Measurements from ENCODE around the gene PTPRM.

Gene PTPRM

DNA sequence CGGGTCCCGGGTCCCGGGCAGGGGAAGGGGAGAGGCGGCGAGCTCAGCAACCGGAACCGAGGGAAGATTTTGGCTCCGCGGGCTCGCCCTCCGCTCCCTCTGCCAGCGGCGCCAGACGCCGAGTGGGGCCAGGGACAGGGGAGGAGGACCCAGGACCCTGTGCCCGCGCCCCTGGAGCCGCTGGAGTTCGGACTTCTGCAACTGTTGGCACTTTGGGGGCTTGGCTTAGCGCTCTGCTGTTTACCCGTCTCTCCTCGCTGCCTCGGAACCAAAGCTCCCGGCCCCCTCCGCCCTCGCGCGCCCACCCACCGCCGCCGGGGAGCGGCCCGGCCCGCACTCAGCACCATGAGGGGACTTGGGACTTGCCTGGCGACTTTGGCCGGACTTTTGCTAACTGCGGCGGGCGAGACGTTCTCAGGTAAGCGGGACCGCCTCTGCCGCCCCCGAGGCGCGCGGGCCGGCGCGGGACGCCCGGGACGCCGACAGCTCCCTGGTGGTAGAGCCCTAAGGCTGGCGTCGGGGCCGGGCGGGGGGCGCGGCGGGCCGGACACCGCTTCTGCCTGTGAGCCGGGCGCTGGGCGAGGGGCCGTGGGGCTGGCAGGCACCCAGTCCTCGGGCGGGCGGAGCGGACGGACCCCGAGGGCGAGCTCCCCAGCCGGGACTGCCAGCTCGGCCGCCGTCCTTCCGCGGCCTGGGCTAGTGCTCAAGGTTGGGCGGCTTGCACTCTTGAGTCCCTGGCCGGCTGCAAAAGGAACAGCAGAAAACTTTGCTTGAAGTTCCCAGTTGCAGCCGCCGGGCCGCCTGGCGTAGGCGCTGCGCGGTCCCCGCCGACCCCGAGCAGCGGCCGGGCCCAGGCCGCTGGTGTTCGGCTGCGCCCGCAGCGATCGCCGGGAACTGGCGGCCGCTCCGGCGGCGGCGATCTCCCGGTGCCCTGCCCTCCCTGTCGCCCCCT, 634 bp downstream of the PTPRM start:
- TF ChIP-seq MAX (IDR thresholded peaks at IDR 0.05; ENCODE audit: low read depth, low read length), result no peak
- TF ChIP-seq, protein P1, sequence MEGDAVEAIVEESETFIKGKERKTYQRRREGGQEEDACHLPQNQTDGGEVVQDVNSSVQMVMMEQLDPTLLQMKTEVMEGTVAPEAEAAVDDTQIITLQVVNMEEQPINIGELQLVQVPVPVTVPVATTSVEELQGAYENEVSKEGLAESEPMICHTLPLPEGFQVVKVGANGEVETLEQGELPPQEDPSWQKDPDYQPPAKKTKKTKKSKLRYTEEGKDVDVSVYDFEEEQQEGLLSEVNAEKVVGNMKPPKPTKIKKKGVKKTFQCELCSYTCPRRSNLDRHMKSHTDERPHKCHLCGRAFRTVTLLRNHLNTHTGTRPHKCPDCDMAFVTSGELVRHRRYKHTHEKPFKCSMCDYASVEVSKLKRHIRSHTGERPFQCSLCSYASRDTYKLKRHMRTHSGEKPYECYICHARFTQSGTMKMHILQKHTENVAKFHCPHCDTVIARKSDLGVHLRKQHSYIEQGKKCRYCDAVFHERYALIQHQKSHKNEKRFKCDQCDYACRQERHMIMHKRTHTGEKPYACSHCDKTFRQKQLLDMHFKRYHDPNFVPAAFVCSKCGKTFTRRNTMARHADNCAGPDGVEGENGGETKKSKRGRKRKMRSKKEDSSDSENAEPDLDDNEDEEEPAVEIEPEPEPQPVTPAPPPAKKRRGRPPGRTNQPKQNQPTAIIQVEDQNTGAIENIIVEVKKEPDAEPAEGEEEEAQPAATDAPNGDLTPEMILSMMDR (IDR thresholded peaks at IDR 0.05; ENCODE audit: low read depth, low read length), result no peak
- TF ChIP-seq MYC (IDR thresholded peaks at IDR 0.05; ENCODE audit: low read depth, low read length), result no peak
- TF ChIP-seq POLR2A (IDR thresholded peaks at IDR 0.05; ENCODE audit: extremely low read depth, insufficient read length), result no peak
- H3K4me3 ChIP-seq (ENCODE audit: low read depth, low read length), result no peak overlapping the region
- no peak for DNase-seq (ENCODE audit: low read depth)

DNA sequence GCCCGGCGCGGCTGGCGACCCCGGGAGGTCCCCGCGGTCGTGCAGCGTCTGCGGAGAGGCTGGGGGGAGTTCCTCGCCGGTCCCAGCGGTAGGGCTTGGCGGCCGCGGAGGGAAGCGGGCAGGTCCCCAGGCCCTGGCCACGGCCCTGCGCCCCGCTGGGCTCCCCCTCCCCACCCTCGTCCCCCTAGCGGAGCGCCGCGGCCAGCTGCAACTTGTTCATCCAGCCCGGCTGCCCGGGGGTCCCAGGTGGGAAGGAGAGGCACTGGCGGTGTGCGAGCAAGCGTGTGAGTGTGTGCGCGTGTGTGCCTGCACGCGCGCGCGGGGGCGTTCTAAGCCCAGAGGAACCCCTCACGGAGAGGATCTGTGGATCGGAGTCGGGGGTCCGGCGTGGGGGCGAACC, 1.3 kb downstream of the PTPRM start:
- no peak for DNase-seq (ENCODE audit: low read depth)
- H3K4me3 ChIP-seq (ENCODE audit: low read depth, low read length), result no peak overlapping the region
- TF ChIP-seq MAX (IDR thresholded peaks at IDR 0.05; ENCODE audit: low read depth, low read length) (no peak), MYC (IDR thresholded peaks at IDR 0.05; ENCODE audit: low read depth, low read length) (no peak), POLR2A (IDR thresholded peaks at IDR 0.05; ENCODE audit: extremely low read depth, insufficient read length) (no peak)
- TF ChIP-seq, protein P1 (IDR thresholded peaks at IDR 0.05; ENCODE audit: low read depth, low read length), result no peak

DNA sequence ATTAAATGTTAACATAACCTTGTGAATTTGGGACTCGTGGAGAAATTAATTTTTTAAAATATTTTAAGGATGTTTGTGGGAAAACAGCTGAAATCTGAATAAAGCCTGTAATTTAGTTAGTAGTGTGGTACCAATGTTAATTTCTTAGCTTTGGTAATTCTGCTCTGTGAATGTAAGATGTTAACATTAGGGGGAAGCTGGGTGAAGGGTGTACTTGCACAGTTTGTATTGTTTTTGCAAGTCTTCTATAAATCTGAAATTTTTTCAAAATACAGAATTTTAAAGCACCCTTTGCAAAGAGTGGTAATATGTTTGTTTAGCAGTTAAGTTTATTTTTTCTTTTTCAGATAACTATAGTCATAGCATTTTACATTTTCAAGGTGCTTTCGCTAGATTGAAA, 4.5 kb downstream of the PTPRM start:
- DNase-seq (ENCODE audit: low read depth), result no peak
- no peak overlapping the region for H3K4me3 ChIP-seq (ENCODE audit: low read depth, low read length)
- TF ChIP-seq POLR2A (IDR thresholded peaks at IDR 0.05; ENCODE audit: extremely low read depth, insufficient read length) (no peak), MYC (IDR thresholded peaks at IDR 0.05; ENCODE audit: low read depth, low read length) (no peak), MAX (IDR thresholded peaks at IDR 0.05; ENCODE audit: low read depth, low read length) (no peak)
- TF ChIP-seq, protein P1 (IDR thresholded peaks at IDR 0.05; ENCODE audit: low read depth, low read length), result no peak

DNA sequence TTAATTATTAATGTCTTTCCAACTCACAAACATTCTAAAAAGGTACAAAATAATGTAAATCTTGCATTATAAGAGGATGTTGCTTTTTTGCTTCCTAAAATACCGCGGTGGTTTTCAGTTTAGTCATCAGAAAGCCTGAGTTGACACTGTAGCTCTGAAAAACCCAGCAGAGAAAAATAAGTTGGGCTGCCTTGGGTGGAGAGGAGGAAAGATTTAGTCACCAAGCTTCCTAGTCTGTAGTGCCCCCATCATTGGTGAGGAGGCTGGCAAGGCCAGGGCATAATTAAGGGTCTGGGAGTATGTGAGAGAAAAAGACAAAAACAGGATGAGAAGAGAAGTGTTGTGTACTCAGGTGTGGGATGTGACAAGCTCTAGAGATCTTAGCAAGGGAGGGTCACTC, 5.7 kb downstream of the PTPRM start:
- TF ChIP-seq POLR2A (IDR thresholded peaks at IDR 0.05; ENCODE audit: extremely low read depth, insufficient read length) (no peak), MAX (IDR thresholded peaks at IDR 0.05; ENCODE audit: low read depth, low read length) (no peak), MYC (IDR thresholded peaks at IDR 0.05; ENCODE audit: low read depth, low read length) (no peak)
- TF ChIP-seq, protein P1 (IDR thresholded peaks at IDR 0.05; ENCODE audit: low read depth, low read length), result no peak
- no peak for DNase-seq (ENCODE audit: low read depth)
- no peak overlapping the region for H3K4me3 ChIP-seq (ENCODE audit: low read depth, low read length)

- TF ChIP-seq MYC (IDR thresholded peaks at IDR 0.05; ENCODE audit: low read depth, low read length) (no peak), MAX (IDR thresholded peaks at IDR 0.05; ENCODE audit: low read depth, low read length) (no peak), POLR2A (IDR thresholded peaks at IDR 0.05; ENCODE audit: extremely low read depth, insufficient read length) (no peak)
- TF ChIP-seq, protein P1 (IDR thresholded peaks at IDR 0.05; ENCODE audit: low read depth, low read length), result no peak
- no peak overlapping the region for H3K4me3 ChIP-seq (ENCODE audit: low read depth, low read length)
- DNase-seq (ENCODE audit: low read depth), result no peak
These were observed 8.4 kb downstream of the PTPRM start for GRCh38 chr18:7575465-7576028.
